HCEC 1CT (cell line): ENCODE results near the gene ZDHHC24.
"Not testable (repeated sequence)": the region's sequence is repeated elsewhere in the genome, so short reads cannot be mapped to it uniquely, and the experiment has no call there.

Experiments
- DNase-seq: peaks from one replicate; pipeline ENCODE4 v3.0.0-alpha.2; 2017

The ZDHHC24 gene

GRCh38 chr11:66564538-66564937, 18.7 kb upstream of the ZDHHC24 start:
- no peak for DNase-seq

DNA sequence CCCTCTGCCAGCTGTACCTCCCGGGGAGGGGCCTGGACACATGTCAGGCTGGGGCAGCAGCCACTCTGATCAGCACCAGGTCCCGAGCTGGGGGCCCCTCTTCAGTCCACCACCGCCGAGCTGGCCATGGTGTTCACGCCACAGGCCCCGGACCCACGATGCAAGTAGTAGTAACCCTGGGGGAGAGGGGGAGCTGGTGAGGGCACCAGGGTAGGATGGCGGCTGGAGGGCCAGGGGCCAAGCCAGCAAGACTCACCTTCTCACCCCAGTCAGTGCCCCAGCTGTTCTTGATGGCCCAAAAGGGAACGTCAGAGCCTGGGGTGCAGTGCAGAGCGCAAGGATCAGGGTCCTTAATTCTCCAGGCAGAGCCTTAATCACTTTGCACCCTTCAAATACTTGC, 18.0 kb upstream of the ZDHHC24 start:
- DNase-seq = no peak

DNA sequence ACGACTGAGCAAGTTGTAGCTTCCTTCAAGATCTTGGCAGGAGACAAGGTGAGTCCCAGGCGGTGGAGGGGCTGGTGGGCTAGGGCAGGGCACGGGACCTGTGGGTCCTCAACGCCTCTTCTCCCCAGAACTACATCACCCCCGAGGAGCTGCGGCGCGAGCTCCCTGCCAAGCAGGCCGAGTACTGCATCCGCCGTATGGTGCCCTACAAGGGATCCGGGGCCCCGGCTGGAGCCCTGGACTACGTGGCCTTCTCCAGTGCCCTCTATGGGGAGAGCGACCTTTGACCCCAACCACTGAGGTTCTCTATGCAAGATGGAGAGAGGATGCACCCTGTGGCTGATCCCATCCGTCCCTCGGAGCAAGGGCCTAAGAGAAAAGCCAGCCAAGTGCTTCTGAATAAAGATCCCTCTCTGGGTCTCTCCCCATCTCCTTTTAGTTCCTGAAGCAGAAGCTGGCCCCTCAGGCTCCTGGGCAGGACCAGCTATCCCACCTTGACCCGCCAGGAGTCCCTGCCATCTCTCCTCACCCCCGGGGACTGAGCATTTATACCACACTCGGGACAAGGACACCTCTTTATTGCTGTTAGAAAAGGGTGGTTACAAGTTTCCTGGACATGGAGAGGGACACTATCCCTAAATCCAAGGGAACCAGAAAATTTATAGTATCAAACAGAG, 17.2 kb upstream of the ZDHHC24 start:
- DNase-seq = no peak

GRCh38 chr11:66562275-66562674, 16.4 kb upstream of the ZDHHC24 start:
- DNase-seq = no peak

GRCh38 chr11:66561975-66562248, 16.1 kb upstream of the ZDHHC24 start:
- DNase-seq = no peak

- no peak for DNase-seq
Observed at GRCh38 chr11:66561178-66561974, 15.5 kb upstream of the ZDHHC24 start.

DNA sequence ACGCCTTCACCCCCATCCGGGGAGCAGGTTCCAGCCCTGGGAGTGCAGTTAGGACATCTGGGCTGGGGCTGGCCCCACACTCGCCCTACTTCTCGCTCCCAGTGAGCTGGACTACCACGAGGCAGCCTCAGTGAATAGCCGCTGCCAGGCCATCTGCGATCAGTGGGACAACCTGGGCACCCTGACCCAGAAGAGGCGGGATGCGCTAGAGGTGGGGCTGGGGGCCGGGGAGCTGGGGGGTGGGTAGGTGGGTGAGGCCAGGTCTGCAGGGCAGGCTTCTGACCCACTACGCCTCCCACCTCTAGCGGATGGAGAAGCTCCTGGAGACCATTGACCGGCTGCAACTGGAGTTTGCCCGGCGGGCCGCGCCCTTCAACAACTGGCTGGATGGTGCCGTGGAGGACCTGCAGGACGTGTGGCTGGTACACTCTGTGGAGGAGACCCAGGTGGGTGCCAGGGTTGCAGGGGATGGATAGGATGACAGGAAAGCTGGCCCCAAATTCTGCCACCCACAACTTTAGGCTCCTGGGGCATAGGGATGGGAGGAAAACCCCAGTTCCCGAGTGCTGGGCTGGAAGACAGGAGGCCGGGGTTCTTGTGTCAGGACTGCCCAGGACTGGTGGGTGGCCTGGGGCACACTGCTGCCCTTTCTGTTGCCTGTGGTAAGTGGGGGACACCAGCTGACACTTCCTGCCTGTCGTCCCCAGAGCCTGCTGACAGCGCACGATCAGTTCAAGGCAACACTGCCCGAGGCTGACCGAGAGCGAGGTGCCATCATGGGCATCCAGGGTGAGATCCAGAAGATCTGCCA, 14.2 kb upstream of the ZDHHC24 start:
- no peak for DNase-seq

DNA sequence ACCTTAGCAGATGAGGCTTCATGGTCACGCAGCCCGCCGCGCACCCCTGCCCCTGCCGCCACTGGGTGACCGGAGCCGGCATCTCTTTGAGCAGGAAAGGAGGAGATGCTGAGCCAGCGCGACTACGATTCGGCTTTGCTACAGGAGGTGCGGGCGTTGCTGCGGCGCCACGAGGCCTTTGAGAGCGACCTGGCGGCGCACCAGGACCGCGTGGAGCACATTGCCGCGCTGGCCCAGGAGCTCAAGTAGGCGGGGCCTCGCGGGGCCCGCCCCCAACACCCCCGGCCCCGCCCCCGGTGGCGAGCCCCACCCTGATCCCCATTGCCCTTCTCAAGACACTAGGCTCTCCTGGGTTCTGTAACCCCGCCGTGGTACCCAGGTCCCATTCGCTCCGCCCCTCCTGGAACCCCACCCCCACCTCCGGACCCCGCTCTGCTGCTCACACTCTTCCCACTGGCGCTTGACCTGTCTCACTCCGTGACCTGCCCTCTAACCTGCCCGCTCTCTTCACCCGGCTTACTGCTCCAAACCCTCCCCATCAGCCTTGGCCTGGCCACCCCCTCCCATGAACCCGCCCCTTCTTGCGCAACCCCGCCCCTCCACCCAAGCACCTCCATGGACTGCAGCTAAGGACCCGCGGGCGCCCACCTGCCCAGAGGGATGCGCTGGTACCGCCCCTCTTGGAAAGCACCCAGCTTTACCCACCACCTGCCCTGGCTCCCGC, 13.5 kb upstream of the ZDHHC24 start:
- no peak for DNase-seq

GRCh38 chr11:66557733-66558326, 12.0 kb upstream of the ZDHHC24 start:
- no peak for DNase-seq

DNA sequence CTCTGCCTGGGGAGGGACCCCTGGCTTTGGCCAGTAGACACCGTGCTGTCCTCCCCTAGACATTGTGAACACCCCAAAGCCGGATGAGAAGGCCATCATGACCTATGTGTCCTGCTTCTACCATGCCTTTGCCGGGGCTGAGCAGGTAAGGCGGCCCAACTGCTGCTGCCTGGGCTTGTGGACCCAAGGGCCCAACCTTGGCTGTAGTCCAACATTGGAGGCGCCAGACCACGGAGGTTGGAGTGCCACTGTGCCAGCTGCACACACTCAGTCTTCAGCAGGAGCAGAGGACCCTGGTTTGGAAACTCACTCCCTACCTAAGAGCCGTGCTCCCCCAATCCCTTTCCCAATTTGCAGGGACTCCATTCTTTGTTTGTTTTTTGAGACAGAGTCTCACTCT, 10.2 kb upstream of the ZDHHC24 start:
- DNase-seq = no peak

DNA sequence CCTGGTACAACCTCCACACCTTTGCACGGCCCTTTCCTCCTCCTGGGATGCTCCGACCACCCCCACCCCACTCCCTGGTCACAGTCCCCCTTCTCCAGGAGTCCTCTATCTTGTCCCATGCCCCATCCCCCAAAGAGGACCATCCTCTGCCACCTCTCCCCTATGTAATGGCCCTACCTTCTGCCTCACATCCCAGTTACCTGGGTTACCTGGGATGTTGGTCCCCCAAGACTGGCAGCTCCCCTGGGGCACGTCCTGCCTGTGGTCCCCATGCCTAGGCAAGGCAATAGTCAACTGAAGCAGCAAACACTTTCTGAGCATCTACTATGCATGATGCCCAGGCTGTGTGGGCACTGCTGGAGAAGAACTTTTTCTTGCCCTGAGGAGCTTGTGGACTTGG, 9.6 kb upstream of the ZDHHC24 start:
- DNase-seq = no peak

DNA sequence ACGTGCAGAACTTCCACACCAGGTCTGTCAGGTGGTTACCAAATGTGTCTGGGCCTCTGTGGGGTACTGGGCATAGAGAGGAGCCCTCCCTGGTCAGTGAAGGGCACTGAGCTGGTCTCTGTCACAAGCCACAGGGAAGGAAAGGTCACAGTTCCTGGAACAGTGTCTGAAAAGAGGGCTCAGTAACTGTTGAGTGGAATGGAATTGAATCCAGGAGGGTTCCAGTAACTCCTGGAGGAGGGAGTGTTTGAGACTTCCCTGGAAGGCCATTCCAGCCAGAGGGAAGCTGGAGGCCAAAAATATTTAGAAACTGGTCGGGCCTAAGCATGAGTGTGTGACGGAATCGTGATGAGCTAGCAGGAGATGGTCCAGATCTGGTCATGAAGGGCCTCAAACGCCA, 8.8 kb upstream of the ZDHHC24 start:
- no peak for DNase-seq

DNA sequence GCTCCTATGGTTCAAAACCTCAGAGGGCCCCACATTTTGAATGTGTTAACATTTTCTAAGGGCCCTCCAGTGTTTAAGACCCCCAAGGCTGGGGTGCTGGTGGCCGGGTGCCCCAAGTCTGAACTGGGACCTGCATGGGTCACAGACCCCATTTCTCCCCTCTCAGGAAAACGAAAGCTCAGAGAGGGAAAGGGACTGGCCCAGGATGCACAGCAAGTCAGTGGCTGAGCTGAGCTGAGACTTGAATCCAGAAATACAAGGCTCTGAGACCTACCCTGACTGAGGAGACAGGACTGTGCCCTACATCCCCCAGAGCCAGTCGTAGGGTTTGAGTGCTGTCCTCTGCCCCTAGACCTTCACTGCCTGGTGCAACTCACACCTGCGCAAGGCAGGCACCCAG, 5.0 kb upstream of the ZDHHC24 start:
- DNase-seq = no peak

DNA sequence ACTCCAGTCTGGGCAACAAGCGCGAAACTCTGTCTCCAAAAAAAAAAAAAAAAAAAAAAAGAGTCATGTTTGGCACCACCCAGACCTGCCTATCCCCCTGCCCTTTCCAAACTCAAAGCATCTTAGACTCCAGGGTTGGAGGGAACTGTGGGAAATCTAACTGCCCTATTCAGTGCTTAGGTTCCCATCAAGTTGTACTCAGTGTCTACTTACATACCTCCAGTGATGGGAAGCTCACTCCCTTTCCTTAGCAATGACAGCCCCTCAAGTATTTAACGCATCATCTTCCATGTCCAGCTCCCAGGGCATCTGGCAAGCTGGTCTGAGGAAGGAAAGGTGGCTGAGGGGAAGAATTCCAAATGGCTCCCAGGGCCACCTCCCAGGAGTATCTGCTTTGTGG, 3.8 kb upstream of the ZDHHC24 start:
- no peak for DNase-seq

DNA sequence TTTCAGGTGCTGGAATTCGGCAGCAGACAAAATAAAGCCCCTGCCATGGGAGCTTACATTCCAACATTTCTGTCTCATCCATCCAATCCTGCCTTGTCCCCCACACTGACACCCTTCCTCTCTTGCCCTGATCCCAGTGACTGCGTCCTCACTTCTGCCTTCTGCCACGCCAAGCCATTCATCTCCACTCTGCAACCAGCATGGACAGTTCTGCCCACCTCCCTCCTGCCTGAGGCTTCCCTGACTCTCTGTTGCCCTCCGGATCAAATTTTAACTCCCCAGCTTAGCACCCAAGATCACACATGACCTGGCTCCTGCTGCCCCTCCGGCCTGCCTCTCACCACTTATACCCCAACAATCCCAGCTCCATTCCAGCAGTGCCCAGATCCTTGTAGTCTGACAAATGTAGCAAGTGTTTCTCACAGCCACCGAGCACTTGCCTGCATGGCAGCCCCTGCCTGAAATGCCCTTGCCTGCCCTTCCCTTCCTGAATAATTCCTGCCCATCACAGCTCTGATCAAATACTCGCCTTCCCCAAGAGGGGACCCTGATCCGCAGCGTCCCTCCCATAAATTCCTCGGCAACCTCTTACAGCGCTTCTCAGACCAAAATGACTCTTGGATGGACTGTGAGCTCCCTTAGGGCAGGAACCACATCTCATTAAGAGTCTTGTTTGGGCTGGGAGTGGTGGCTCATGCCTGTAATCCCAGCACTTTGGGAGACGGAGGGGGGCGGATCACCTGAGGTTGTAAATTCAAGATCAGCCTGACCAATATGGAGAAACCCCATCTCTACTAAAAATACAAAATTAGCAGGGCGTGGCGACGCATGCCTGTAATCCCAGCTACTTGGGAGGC, 3.2 kb upstream of the ZDHHC24 start:
- DNase-seq = no peak

DNA sequence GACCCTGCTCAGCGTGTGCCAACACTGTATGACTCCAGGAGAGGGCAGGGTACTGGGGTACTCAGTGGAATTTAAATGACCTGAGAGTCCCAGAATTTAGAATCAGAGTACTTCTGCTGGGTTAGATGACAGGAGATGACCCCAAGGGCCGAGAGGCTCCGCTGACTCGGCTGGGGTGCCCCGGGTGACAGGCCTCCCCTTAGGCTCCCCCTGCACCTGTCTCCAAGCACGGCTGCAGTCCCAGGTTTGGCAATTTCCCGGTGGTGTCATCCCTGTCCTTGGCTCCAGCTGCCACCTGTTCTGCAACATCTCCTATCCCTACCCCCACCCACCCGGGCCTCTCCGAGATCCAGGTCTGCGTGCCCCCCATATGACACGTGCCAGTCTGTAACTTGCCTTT, 2.2 kb upstream of the ZDHHC24 start:
- DNase-seq = no peak

- no peak for DNase-seq
Observed at GRCh38 chr11:66547662-66548009, 1.8 kb upstream of the ZDHHC24 start.

DNA sequence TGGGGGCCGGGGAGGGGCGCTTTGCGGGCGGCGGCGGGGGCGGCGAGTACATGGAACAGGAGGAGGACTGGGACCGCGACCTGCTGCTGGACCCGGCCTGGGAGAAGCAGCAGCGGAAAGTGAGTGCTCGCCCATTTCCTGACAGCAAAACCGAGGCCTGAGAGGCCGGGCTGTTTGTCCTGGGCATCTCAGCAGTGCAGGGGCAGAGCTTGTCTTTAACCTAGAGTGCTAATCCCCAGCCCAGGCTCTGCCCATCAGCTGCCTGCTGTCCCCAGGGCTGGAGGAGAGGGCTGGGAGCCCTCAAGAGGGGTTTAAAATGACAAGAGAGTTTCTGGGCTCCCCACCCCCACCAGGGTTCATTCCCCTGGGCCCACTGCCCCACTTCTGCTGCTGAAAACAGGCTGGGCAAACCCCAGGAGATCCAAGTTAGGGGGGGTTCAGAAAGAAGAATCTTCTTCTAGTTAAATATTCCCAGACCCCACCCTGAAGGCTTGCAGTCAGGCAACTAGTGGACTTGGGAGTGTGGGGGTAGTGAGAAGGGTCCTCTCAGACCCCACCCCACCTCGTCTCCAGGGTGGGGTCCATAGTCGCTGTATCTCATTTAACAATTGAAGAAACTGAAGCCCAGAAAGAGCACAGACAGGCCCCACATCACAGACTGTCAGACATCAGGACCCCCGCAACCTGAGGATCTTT, 1.3 kb upstream of the ZDHHC24 start:
- no peak for DNase-seq

GRCh38 chr11:66546368-66546965, 619 bp upstream of the ZDHHC24 start, which contains the start of gene ACTN3:
ACTN3 (plus strand) TSS chr11:66546903; CDS start chr11:66546938, 35 bp downstream.
- peak; percentile 62 for DNase-seq

- not testable (repeated sequence) for DNase-seq
Observed at GRCh38 chr11:66544952-66545351, 896 bp downstream of the ZDHHC24 start.
